NOMO-1 treated with dmso at 0.1 percent for 144 hours (cell line): Measurements from ENCODE around the gene PSTPIP1.

ENCODE experiments used
- DNase-seq: peaks from one replicate; lab custom pipeline; 2025; ENCODE audit not compliant: unreplicated experiment; lab: John Stamatoyannopoulos, UW

PSTPIP1 gene

GRCh38 chr15:77017761-77018720 is 23.1 kb downstream of the PSTPIP1 start:
- DNase-seq = no peak

- DNase-seq = no peak
These were observed 24.0 kb downstream of the PSTPIP1 start for GRCh38 chr15:77018796-77019505.

GRCh38 chr15:77019521-77020331 is 24.8 kb downstream of the PSTPIP1 start:
- DNase-seq = no peak

- no peak for DNase-seq
These were observed 25.6 kb downstream of the PSTPIP1 start for GRCh38 chr15:77020348-77021087.

GRCh38 chr15:77021088-77021481 is 26.2 kb downstream of the PSTPIP1 start:
- no peak for DNase-seq

GRCh38 chr15:77021803-77022381 is 27.0 kb downstream of the PSTPIP1 start:
- DNase-seq = no peak

GRCh38 chr15:77022646-77023575 is 28.0 kb downstream of the PSTPIP1 start:
- no peak for DNase-seq

GRCh38 chr15:77023576-77024272 is 28.8 kb downstream of the PSTPIP1 start:
- no peak for DNase-seq

- no peak for DNase-seq
These were observed 29.6 kb downstream of the PSTPIP1 start for GRCh38 chr15:77024273-77025082.

GRCh38 chr15:77025083-77025901 is 30.4 kb downstream of the PSTPIP1 start:
- DNase-seq = no peak

- no peak for DNase-seq
These were observed 31.1 kb downstream of the PSTPIP1 start for GRCh38 chr15:77025941-77026411.

GRCh38 chr15:77026501-77027110 is 31.7 kb downstream of the PSTPIP1 start:
- DNase-seq = no peak

- DNase-seq = no peak
These were observed 32.3 kb downstream of the PSTPIP1 start for GRCh38 chr15:77027111-77027696.

- no peak for DNase-seq
These were observed 32.9 kb downstream of the PSTPIP1 start for GRCh38 chr15:77027697-77028450.
